Memory B cell (primary cell): ENCODE results near the gene CNTROB.
A peak's percentile ranks its signal among the peaks of the same experiment; 100 is the strongest.

Source experiments
- ATAC-seq: fragments of 150-1000 bp; cut with Tn5 transposase; 2 replicates; pipeline ENCODE4 v1.10.0; 2021; ENCODE audit warnings: low read depth, mild to moderate bottlenecking, moderate library complexity
- DNase-seq, 2 donors: peaks; one replicate each; pipeline ENCODE4 v3.0.0; 2022; ENCODE audit warnings: low spot score in 2 of 2
- H3K27ac Mint-ChIP-seq: one replicate; pipeline ENCODE4 v1.8.0; 2022; ENCODE audit warnings: mild to moderate bottlenecking, moderate library complexity, mixed read lengths
- H3K27me3 Mint-ChIP-seq: one replicate; pipeline ENCODE4 v1.8.0; 2022; ENCODE audit warnings: mixed read lengths
- H3K36me3 Mint-ChIP-seq: one replicate; pipeline ENCODE4 v1.8.0; 2022; ENCODE audit warnings: mild to moderate bottlenecking, mixed read lengths
- H3K4me1 Mint-ChIP-seq: one replicate; pipeline ENCODE4 v1.8.0; 2022; ENCODE audit warnings: mixed read lengths
- H3K4me3 Mint-ChIP-seq: one replicate; pipeline ENCODE4 v1.8.0; 2022; ENCODE audit warnings: mild to moderate bottlenecking, moderate library complexity, mixed read lengths
- H3K9me3 Mint-ChIP-seq: one replicate; pipeline ENCODE4 v1.8.0; 2022; ENCODE audit warnings: mixed read lengths

Gene CNTROB

GRCh38 chr17:7995724-7996123 lies 63.7 kb downstream of the CNTROB start:
- DNase-seq (no peak), ATAC-seq (no peak)
- Mint-ChIP-seq H3K36me3 (no peaks in the 10 kb centered on the region), H3K9me3 (no peaks in the 10 kb centered on the region), H3K27ac (no peak overlapping the region), H3K4me1 (peaks cover 6% of the 10 kb centered on the region), H3K27me3 (peaks cover 13% of the 10 kb centered on the region), H3K4me3 (no peak overlapping the region)

- Mint-ChIP-seq H3K27me3 (peaks cover 21% of the 10 kb centered on the region), H3K4me1 (peaks cover 10% of the 10 kb centered on the region), H3K36me3 (no peaks in the 10 kb centered on the region), H3K9me3 (no peaks in the 10 kb centered on the region), H3K27ac (no peak overlapping the region), H3K4me3 (no peak overlapping the region)
- DNase-seq (no peak), ATAC-seq (peak; percentile 70)
Measured at GRCh38 chr17:7997186-7997585, 65.2 kb downstream of the CNTROB start.
